HepG2 (cell line): ENCODE results near the gene LSR. TPM values are rescaled to one million over a fixed set of nuclear protein-coding genes. Genes with fewer than 3 reads are reported as not detected.

ENCODE experiments used
- CBX2 ChIP-seq, 2 experiments: fragments of 200-600 bp in 1 of 2; sonication (generic); formaldehyde crosslinking in 1 of 2; IDR thresholded peaks; 2 replicates each; pipeline versions ENCODE4 v1.7.0 to v1.8.1; 2018 to 2022; ENCODE audit warnings: low read depth in 2 of 2, low read length in 1 of 2, mild to moderate bottlenecking in 1 of 2, missing genetic modification reagents in 1 of 2
- GATA4 ChIP-seq: sonication (generic); IDR thresholded peaks from 2 replicates; pipeline ENCODE4 v1.6.1; 2016; ENCODE audit warnings: antibody characterized with exemption, low read depth, borderline replicate concordance
- GPN1 ChIP-seq: sonication (generic); formaldehyde crosslinking; IDR thresholded peaks from 2 replicates; pipeline ENCODE4 v1.5.1; 2020; ENCODE audit warnings: missing genetic modification reagents, borderline replicate concordance
- JUNB ChIP-seq: sonication (generic); formaldehyde crosslinking; IDR thresholded peaks from 2 replicates; pipeline ENCODE4 v1.8.0; 2022; ENCODE audit warnings: missing genetic modification reagents, mild to moderate bottlenecking, borderline replicate concordance
- MEIS1 ChIP-seq: sonication (generic); formaldehyde crosslinking; IDR thresholded peaks from 2 replicates; pipeline ENCODE4 v1.9.0; 2021; ENCODE audit warnings: mild to moderate bottlenecking, missing genetic modification reagents, moderate library complexity, borderline replicate concordance
- MIXL1 ChIP-seq: IDR thresholded peaks from 2 replicates; pipeline ENCODE4 v1.6.1; 2016
- NFIB ChIP-seq: sonication (generic); formaldehyde crosslinking; IDR thresholded peaks from 2 replicates; pipeline ENCODE4 v1.9.0; 2021; ENCODE audit warnings: missing genetic modification reagents, mild to moderate bottlenecking, borderline replicate concordance
- PHB2 ChIP-seq: fragments of 450-650 bp; IDR thresholded peaks from 2 replicates; pipeline ENCODE4 v1.6.1; 2018; ENCODE audit not compliant: partially characterized antibody
- PPARG ChIP-seq: conservative IDR thresholded peaks from 2 replicates; pipeline ENCODE4 v1.6.1; 2016; ENCODE audit warnings: missing biosample characterization, missing genetic modification reagents
- SMARCE1 ChIP-seq: fragments of 450-650 bp; IDR thresholded peaks from 2 replicates; pipeline ENCODE4 v1.6.1; 2017; ENCODE audit warnings: borderline replicate concordance
- SYNCRIP ChIP-seq: fragments of 200-400 bp; formaldehyde crosslinking; IDR thresholded peaks from 2 replicates; pipeline ENCODE4 v1.6.1; 2018; ENCODE audit warnings: mild to moderate bottlenecking, low read depth, low read length; ENCODE audit not compliant: insufficient read depth
- TEAD2 ChIP-seq: sonication (generic); formaldehyde crosslinking; IDR thresholded peaks from 2 replicates; pipeline ENCODE4 v1.9.0; 2021; ENCODE audit warnings: missing genetic modification reagents
- ZBTB38 ChIP-seq: sonication (generic); formaldehyde crosslinking; IDR thresholded peaks from 2 replicates; pipeline ENCODE4 v1.5.1; 2020; ENCODE audit warnings: mild to moderate bottlenecking, missing genetic modification reagents
- ZFY ChIP-seq: sonication (generic); formaldehyde crosslinking; IDR thresholded peaks from 2 replicates; pipeline ENCODE4 v1.4.0; 2020; ENCODE audit warnings: missing genetic modification reagents
- ZMYM3 ChIP-seq: sonication (generic); formaldehyde crosslinking; IDR thresholded peaks from 2 replicates; pipeline ENCODE4 v1.5.1; 2020; ENCODE audit warnings: mild to moderate bottlenecking, missing genetic modification reagents
- ZNF138 ChIP-seq: sonication (generic); formaldehyde crosslinking; IDR thresholded peaks from 2 replicates; pipeline ENCODE4 v1.5.0; 2020; ENCODE audit warnings: mild to moderate bottlenecking, low read depth, missing genetic modification reagents
- ZNF180 ChIP-seq: sonication (generic); formaldehyde crosslinking; IDR thresholded peaks from 2 replicates; pipeline ENCODE4 v1.4.0; 2020; ENCODE audit warnings: low read depth, missing genetic modification reagents, borderline replicate concordance
- ZNF317 ChIP-seq: sonication (generic); formaldehyde crosslinking; IDR thresholded peaks from 2 replicates; pipeline ENCODE4 v1.5.0; 2020; ENCODE audit warnings: mild to moderate bottlenecking, missing genetic modification reagents
- ZNF331 ChIP-seq: sonication (generic); formaldehyde crosslinking; IDR thresholded peaks from 2 replicates; pipeline ENCODE4 v1.4.0; 2020; ENCODE audit warnings: missing genetic modification reagents
- ZNF33A ChIP-seq: sonication (generic); formaldehyde crosslinking; IDR thresholded peaks from 2 replicates; pipeline ENCODE4 v1.5.1; 2020; ENCODE audit warnings: missing genetic modification reagents, mild to moderate bottlenecking, moderate library complexity, borderline replicate concordance
- ZNF343 ChIP-seq: sonication (generic); formaldehyde crosslinking; IDR thresholded peaks from 2 replicates; pipeline ENCODE4 v1.4.0; 2020; ENCODE audit warnings: mild to moderate bottlenecking, missing genetic modification reagents
- ZNF367 ChIP-seq: sonication (generic); formaldehyde crosslinking; IDR thresholded peaks from 2 replicates; pipeline ENCODE4 v1.4.0; 2020; ENCODE audit warnings: missing genetic modification reagents, borderline replicate concordance
- ZNF713 ChIP-seq: sonication (generic); formaldehyde crosslinking; IDR thresholded peaks from 2 replicates; pipeline ENCODE4 v1.4.0; 2020; ENCODE audit warnings: mild to moderate bottlenecking, missing genetic modification reagents
- ZNF891 ChIP-seq: sonication (generic); formaldehyde crosslinking; IDR thresholded peaks from 2 replicates; pipeline ENCODE4 v1.5.0; 2020; ENCODE audit warnings: mild to moderate bottlenecking, missing genetic modification reagents
- polyA plus RNA-seq, 8 experiments: library from polyadenylated mRNA; depleted of rRNA in 3 of 8; stranded (reverse) in 7 of 8; unstranded in 1 of 8; fragments of >200 nt; fragmentation: Illumina TruSeq in 4 of 8; extraction: Trizol in 4 of 8; gene quantifications; 2 replicates each; pipeline versions ENCODE4 v1.2.1 to v1.2.3, GENCODE V29; 2011 to 2016; ENCODE audit warnings: low read depth in 4 of 8, missing spikeins in 1 of 8, mixed read lengths in 1 of 8; ENCODE audit not compliant: insufficient read depth in 1 of 8
- total RNA-seq, 5 experiments: library from RNA; depleted of rRNA; stranded (reverse); fragments of >200 nt; fragmentation: Illumina TruSeq; extraction: Trizol; gene quantifications; 2 replicates each; pipeline ENCODE4 v1.2.3, GENCODE V29; 2016; ENCODE audit warnings: low read depth in 1 of 5
- TF ChIP-seq, protein P1 (sequence below): sonication (generic); formaldehyde crosslinking; IDR thresholded peaks from 2 replicates; pipeline ENCODE4 v1.4.0; 2020; ENCODE audit warnings: missing genetic modification reagents
- TF ChIP-seq, protein P2 (sequence below): sonication (generic); formaldehyde crosslinking; IDR thresholded peaks from 2 replicates; pipeline ENCODE4 v1.8.1; 2023; ENCODE audit warnings: mild to moderate bottlenecking, missing genetic modification reagents, borderline replicate concordance
- TF ChIP-seq, protein P3 (sequence below): sonication (generic); formaldehyde crosslinking; IDR thresholded peaks from 2 replicates; pipeline ENCODE4 v1.5.1; 2020; ENCODE audit warnings: mild to moderate bottlenecking, missing genetic modification reagents, moderate library complexity

LSR gene
- total and polyA plus RNA-seq, 2 of the 13 experiments (the other 11 are each of a cell fraction or from before 2014, with no cell fraction given), result 29.2 to 79.2 TPM

DNA sequence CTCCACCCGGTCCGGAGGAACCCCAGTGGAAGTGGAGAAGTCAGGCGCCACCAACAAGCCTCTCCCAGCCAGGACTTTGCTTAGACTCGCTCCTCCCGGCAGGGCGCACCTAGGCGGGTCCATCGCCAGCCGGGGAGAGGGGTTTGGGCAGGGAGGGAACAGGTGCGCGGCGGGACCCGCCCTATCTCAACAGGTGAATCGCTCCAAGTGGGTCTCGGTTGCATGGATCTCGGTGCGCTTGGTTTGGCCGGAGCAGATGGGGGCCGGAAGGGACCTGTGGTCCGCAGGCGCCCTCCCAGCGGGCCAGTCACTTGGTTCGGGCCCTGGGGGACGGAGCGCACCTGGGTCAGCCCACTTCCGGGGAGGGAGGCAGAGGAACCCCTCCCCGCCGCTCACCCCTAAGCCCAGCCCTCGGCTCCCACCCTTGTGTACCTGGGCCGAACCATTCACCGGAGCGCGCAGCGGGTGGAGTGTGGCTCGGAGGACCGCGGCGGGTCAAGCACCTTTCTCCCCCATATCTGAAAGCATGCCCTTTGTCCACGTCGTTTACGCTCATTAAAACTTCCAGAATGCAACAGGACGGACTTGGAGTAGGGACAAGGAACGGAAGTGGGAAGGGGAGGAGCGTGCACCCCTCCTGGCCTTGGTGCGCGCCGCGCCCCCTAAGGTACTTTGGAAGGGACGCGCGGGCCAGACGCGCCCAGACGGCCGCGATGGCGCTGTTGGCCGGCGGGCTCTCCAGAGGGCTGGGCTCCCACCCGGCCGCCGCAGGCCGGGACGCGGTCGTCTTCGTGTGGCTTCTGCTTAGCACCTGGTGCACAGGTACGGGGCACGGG is at the start of gene LSR (continued):
- TF ChIP-seq GPN1 (CRISPR knock-in tag) (0 out of 2 replicates have a peak, but pooled peaks have one; percentile 44), GATA4 (peak; percentile 88), ZNF713 (0 out of 2 replicates have a peak, but pooled peaks have one; percentile 92), ZNF138 (CRISPR knock-in tag) (peak; percentile 96; the same call in 1 of the 2 replicates), JUNB (no peak), ZFY (peak; percentile 92), ZBTB38 (CRISPR knock-in tag) (peak; percentile 81; the same call in 1 of the 2 replicates), ZNF317 (CRISPR knock-in tag) (peak; percentile 14; the same call in 1 of the 2 replicates), SMARCE1 (no peak), TEAD2 (peak; percentile 46; the same call in 1 of the 2 replicates), PHB2 (no peak), ZNF331 (CRISPR knock-in tag) (peak; percentile 57), SYNCRIP (no peak), ZNF343 (CRISPR knock-in tag) (0 out of 2 replicates have a peak, but pooled peaks have one; percentile 8), ZNF180 (no peak), MIXL1 (no peak), PPARG (no peak; the same call in 1 of the 2 replicates), NFIB (CRISPR knock-in tag) (no peak), ZNF367 (CRISPR knock-in tag) (no peak; the same call in 1 of the 2 replicates), ZNF891 (CRISPR knock-in tag) (no peak), CBX2 (IDR thresholded peaks at IDR 0.05; ENCODE audit: low read depth, low read length) (no peak), CBX2 (CRISPR knock-in tag; IDR thresholded peaks at IDR 0.05; ENCODE audit: low read depth) (no peak), ZNF33A (CRISPR knock-in tag) (no peak), ZMYM3 (no peak), MEIS1 (0 out of 2 replicates have a peak, but pooled peaks have one; percentile 43)
- TF ChIP-seq, protein P1, sequence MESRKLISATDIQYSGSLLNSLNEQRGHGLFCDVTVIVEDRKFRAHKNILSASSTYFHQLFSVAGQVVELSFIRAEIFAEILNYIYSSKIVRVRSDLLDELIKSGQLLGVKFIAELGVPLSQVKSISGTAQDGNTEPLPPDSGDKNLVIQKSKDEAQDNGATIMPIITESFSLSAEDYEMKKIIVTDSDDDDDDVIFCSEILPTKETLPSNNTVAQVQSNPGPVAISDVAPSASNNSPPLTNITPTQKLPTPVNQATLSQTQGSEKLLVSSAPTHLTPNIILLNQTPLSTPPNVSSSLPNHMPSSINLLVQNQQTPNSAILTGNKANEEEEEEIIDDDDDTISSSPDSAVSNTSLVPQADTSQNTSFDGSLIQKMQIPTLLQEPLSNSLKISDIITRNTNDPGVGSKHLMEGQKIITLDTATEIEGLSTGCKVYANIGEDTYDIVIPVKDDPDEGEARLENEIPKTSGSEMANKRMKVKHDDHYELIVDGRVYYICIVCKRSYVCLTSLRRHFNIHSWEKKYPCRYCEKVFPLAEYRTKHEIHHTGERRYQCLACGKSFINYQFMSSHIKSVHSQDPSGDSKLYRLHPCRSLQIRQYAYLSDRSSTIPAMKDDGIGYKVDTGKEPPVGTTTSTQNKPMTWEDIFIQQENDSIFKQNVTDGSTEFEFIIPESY (CRISPR knock-in tag), result peak; percentile 46; the same call in 1 of the 2 replicates
- TF ChIP-seq, protein P2, sequence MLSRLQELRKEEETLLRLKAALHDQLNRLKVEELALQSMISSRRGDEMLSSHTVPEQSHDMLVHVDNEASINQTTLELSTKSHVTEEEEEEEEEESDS (CRISPR knock-in tag), result no peak; the same call in 1 of the 2 replicates
- TF ChIP-seq, protein P3, sequence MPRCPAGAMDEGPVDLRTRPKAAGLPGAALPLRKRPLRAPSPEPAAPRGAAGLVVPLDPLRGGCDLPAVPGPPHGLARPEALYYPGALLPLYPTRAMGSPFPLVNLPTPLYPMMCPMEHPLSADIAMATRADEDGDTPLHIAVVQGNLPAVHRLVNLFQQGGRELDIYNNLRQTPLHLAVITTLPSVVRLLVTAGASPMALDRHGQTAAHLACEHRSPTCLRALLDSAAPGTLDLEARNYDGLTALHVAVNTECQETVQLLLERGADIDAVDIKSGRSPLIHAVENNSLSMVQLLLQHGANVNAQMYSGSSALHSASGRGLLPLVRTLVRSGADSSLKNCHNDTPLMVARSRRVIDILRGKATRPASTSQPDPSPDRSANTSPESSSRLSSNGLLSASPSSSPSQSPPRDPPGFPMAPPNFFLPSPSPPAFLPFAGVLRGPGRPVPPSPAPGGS (CRISPR knock-in tag), result peak; percentile 64
